Measurements from ENCODE around the gene NKAIN2. TPM values are rescaled to one million over a fixed set of nuclear protein-coding genes. Genes with fewer than 3 reads are reported as not detected.

Gene NKAIN2
- total and polyA plus RNA-seq, 7 donors, result 0.08 to 13.5 (median 1.1) TPM

DNA sequence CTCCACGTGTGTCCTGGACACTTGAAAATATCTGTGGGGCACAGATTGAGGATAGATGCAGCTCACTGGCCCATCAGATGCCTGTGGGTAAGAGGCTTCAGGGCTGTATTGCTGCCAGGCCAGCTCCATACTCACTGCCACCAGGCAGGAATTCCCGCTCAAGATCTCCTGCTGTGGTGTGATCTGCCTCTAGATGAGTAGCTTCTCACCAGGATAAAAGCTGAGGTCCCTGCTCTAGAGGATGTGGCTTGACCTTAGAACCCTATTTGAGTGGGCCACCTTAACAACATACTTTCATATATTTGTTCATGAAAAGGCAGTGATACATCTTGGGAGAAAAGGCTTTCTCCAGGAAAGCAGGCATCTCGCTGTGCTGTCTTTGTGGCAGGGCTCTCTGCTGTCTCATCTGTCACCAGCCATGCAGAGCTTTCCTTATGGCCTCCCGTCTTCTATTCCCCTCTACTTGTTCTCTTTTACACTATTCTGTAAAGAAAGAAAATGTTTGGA, 992.9 kb downstream of the NKAIN2 start:
- Histone ChIP-seq H3K36me3 (ENCODE audit: insufficient read depth in 1 of 2, low read depth in 1 of 2) (no peaks in the 10 kb centered on the region), H3K4me1 (no peaks in the 10 kb centered on the region), H3K4me3 (no peak overlapping the region), H3K9me3 (no peaks in the 10 kb centered on the region), H3K27me3 (ENCODE audit: insufficient read depth in 3 of 3, low read length in 2 of 3) (no peaks in the 10 kb centered on the region), H3K27ac (no peak overlapping the region)
- DNase-seq, result no peak
- WGBS, 3 donors, result 84 to 91% (median 91%) methylated on average over 4 of the region's 4 CpGs
- TF ChIP-seq, protein P1, sequence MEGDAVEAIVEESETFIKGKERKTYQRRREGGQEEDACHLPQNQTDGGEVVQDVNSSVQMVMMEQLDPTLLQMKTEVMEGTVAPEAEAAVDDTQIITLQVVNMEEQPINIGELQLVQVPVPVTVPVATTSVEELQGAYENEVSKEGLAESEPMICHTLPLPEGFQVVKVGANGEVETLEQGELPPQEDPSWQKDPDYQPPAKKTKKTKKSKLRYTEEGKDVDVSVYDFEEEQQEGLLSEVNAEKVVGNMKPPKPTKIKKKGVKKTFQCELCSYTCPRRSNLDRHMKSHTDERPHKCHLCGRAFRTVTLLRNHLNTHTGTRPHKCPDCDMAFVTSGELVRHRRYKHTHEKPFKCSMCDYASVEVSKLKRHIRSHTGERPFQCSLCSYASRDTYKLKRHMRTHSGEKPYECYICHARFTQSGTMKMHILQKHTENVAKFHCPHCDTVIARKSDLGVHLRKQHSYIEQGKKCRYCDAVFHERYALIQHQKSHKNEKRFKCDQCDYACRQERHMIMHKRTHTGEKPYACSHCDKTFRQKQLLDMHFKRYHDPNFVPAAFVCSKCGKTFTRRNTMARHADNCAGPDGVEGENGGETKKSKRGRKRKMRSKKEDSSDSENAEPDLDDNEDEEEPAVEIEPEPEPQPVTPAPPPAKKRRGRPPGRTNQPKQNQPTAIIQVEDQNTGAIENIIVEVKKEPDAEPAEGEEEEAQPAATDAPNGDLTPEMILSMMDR (IDR thresholded peaks at IDR 0.05), result no peak
- intact Hi-C loops (cut with DNase I), result loop anchor here in 1 of 2 donors (10.0 kb wide), 2 partner anchors 992 to 1022 kb away; partner anchors contain the start of gene NKAIN2
- no peak for ATAC-seq

DNA sequence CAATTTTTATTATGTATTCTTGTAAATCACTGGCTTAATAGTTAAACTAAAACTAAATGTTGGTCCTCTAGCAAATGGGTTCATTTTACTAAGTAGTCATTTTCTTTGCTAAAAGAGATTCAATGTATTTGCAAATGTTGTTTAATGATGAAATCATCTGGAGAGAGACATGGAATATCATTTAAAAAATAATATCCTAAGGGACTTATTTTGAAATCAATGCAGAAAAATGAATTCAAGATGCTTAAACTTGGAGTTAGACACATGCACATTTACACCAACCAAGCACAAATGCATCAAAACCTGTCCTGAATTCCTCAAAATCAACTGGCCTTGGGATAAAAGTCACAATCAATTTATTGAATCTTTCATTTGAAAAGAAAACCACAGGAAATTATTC, 993.6 kb downstream of the NKAIN2 start:
- H3K4me1 ChIP-seq, result no peaks in the 10 kb centered on the region
- TF ChIP-seq, protein P1 (IDR thresholded peaks at IDR 0.05), result no peak
- H3K36me3 ChIP-seq (ENCODE audit: insufficient read depth in 1 of 2, low read depth in 1 of 2), result no peaks in the 10 kb centered on the region
- intact Hi-C loops (cut with DNase I), result loop anchor here in 1 of 2 donors (10.0 kb wide), 2 partner anchors 992 to 1022 kb away; partner anchors contain the start of gene NKAIN2
- H3K27me3 ChIP-seq (ENCODE audit: insufficient read depth in 3 of 3, low read length in 2 of 3), result no peaks in the 10 kb centered on the region
- H3K9me3 ChIP-seq, result no peaks in the 10 kb centered on the region
- DNase-seq (no peak), ATAC-seq (no peak)
- H3K27ac ChIP-seq, result no peak overlapping the region
- no peak overlapping the region for H3K4me3 ChIP-seq

DNA sequence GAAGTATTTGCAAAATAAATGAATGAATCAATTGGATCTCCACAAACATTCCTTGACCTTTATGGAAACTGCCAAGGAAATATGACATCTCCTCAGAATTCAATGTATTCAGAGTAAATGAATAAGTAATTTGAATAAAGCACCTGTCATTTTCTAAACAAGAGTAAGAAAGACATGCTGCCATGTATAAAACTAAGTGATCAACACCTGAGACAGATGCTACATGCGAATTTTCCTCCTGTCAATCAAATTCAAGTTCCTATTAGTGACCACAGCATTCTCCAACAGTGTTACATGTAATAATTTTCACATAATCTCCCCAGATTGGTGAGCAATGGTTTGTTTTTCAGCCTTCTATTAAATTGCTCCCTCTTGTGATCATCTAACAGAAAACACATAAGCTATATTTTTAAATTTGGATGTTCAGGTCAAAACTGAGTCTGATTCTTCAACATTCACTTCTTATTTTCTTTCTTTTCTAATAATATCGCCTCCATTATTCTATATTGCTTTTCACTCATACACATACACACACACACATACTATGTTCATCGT, 995.4 kb downstream of the NKAIN2 start:
- 84 to 90% (median 90%) methylated on average over 3 of the region's 3 CpGs for WGBS, 3 donors
- intact Hi-C loops (cut with DNase I), result loop anchor here in 1 of 2 donors (10.0 kb wide), 2 partner anchors 994 to 1024 kb away; partner anchors contain the start of gene NKAIN2
- TF ChIP-seq, protein P1 (IDR thresholded peaks at IDR 0.05), result no peak

DNA sequence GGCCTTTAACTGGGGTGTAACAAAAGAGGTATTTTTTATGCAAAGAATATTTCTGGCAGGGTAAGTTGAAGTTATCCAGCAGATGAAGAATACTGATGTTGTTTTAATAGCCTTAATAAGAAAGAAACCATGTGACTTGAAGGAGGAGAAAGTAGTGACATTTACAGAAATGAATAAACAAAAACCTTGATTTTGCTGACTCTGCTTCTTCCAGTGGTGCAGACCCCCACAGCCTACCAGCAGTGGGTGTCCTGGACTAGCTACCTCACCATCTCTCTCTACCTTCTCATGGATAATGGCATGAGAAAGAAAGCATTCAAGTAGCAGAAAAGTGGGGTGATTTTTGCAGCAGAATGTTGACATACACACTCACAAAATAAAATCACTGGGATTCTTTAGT, 996.0 kb downstream of the NKAIN2 start:
- ATAC-seq (no peak), DNase-seq (no peak)
- Histone ChIP-seq H3K36me3 (ENCODE audit: insufficient read depth in 1 of 2, low read depth in 1 of 2) (no peaks in the 10 kb centered on the region), H3K27ac (no peak overlapping the region), H3K4me1 (no peaks in the 10 kb centered on the region), H3K9me3 (no peaks in the 10 kb centered on the region), H3K4me3 (no peak overlapping the region), H3K27me3 (ENCODE audit: insufficient read depth in 3 of 3, low read length in 2 of 3) (no peaks in the 10 kb centered on the region)
- TF ChIP-seq, protein P1 (IDR thresholded peaks at IDR 0.05), result no peak
- intact Hi-C loops (cut with DNase I), result loop anchor here in 1 of 2 donors (10.0 kb wide), 2 partner anchors 995 to 1025 kb away; partner anchors contain the start of gene NKAIN2

More for the DNA sequence above, 995.4 kb downstream of the NKAIN2 start:
- no peaks in the 10 kb centered on the region for H3K27me3 ChIP-seq (ENCODE audit: insufficient read depth in 3 of 3, low read length in 2 of 3)
- no peaks in the 10 kb centered on the region for H3K36me3 ChIP-seq (ENCODE audit: insufficient read depth in 1 of 2, low read depth in 1 of 2)
- H3K9me3 ChIP-seq, result no peaks in the 10 kb centered on the region
- no peak for DNase-seq
- H3K4me3 ChIP-seq, result no peak overlapping the region
- no peaks in the 10 kb centered on the region for H3K4me1 ChIP-seq
- H3K27ac ChIP-seq, result no peak overlapping the region
- no peak for ATAC-seq

DNA sequence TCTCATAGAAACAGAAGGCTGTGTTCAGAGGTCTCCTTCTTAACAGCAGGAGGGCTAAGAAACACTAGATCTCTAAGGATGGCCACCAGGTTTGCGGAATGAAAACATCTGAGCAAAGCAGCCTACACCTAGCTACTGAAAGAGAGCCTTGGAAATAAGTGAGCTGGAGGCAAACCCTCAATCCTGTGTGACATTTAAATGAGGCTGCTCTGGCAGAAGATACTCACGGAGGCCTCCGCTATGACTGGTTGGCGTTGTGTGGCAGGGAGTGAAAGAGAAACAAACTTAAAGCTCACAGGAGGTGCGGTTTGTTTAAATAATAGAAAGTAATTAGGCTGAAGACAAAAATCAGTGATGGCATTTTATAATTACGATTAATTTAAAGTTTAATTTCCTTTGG, 996.6 kb downstream of the NKAIN2 start:
- Histone ChIP-seq H3K36me3 (ENCODE audit: insufficient read depth in 1 of 2, low read depth in 1 of 2) (no peaks in the 10 kb centered on the region), H3K4me3 (no peak overlapping the region), H3K9me3 (no peaks in the 10 kb centered on the region), H3K4me1 (no peaks in the 10 kb centered on the region), H3K27me3 (ENCODE audit: insufficient read depth in 3 of 3, low read length in 2 of 3) (no peaks in the 10 kb centered on the region), H3K27ac (no peak overlapping the region)
- WGBS, 3 donors, result 83 to 90% (median 89%) methylated on average over 6 of the region's 6 CpGs
- TF ChIP-seq, protein P1 (IDR thresholded peaks at IDR 0.05), result no peak
- DNase-seq (no peak), ATAC-seq (no peak)
- intact Hi-C loops (cut with DNase I), result no loop called here
